GM23338 (cell line): ENCODE data around the gene EXOC3L1. TPM values are rescaled to one million over a fixed set of nuclear protein-coding genes. Genes with fewer than 3 reads are reported as not detected.

ENCODE experiments used
- ATAC-seq: fragments of 200-7000 bp; cut with Tn5 transposase; 3 replicates; pipeline ENCODE4 v1.9.1; 2020
- DNase-seq: peaks from one replicate; pipeline ENCODE4 v3.0.0-alpha.2; 2015; ENCODE audit warnings: low spot score
- H2AFZ ChIP-seq: fragments of 200-600 bp; sonication (generic); 2 replicates; pipeline ENCODE4 v1.8.0; 2016; ENCODE audit warnings: antibody characterized with exemption, mild to moderate bottlenecking, moderate library complexity
- H3F3A ChIP-seq: fragments of 200-600 bp; sonication (generic); replicated peaks from 2 replicates; pipeline ENCODE4 v1.8.0; 2017; ENCODE audit warnings: antibody characterized with exemption, mixed run types, low read depth
- H3K27ac ChIP-seq: fragments of 200-600 bp; sonication (generic); 2 replicates; pipeline ENCODE4 v1.6.1; 2016; ENCODE audit warnings: low read depth
- H3K27me3 ChIP-seq: fragments of 200-600 bp; sonication (generic); 2 replicates; pipeline ENCODE4 v1.8.0; 2016; ENCODE audit warnings: mild to moderate bottlenecking, mixed run types, moderate library complexity; ENCODE audit not compliant: insufficient read depth
- H3K36me3 ChIP-seq: fragments of 200-600 bp; sonication (generic); 2 replicates; pipeline ENCODE4 v1.8.0; 2016; ENCODE audit warnings: mild to moderate bottlenecking; ENCODE audit not compliant: insufficient read depth
- H3K4me1 ChIP-seq: fragments of 200-600 bp; sonication (generic); 2 replicates; pipeline ENCODE4 v1.8.0; 2016; ENCODE audit warnings: mild to moderate bottlenecking, moderate library complexity; ENCODE audit not compliant: insufficient read depth
- H3K4me2 ChIP-seq: fragments of 200-600 bp; sonication (generic); 2 replicates; pipeline ENCODE4 v1.7.1; 2017; ENCODE audit warnings: mixed run types
- H3K4me3 ChIP-seq: fragments of 200-600 bp; sonication (generic); 2 replicates; pipeline ENCODE4 v1.6.1; 2016; ENCODE audit warnings: mixed run types
- H3K79me2 ChIP-seq: fragments of 200-600 bp; sonication (generic); replicated peaks from 2 replicates; pipeline ENCODE4 v1.8.0; 2017; ENCODE audit warnings: mild to moderate bottlenecking; ENCODE audit not compliant: insufficient read depth
- H3K9me2 ChIP-seq: fragments of 200-600 bp; sonication (generic); 2 replicates; pipeline ENCODE4 v1.8.0; 2017; ENCODE audit not compliant: insufficient read depth
- H4K20me1 ChIP-seq: fragments of 200-600 bp; sonication (generic); replicated peaks from 2 replicates; pipeline ENCODE4 v1.8.0; 2017; ENCODE audit warnings: mild to moderate bottlenecking; ENCODE audit not compliant: insufficient read depth
- H3K27ac Mint-ChIP-seq: 2 replicates; pipeline ENCODE4 v1.8.0; 2020; ENCODE audit warnings: inconsistent platforms, mild to moderate bottlenecking, moderate library complexity, mixed read lengths
- H3K27me3 Mint-ChIP-seq: 3 replicates; pipeline ENCODE4 v1.8.0; 2022; ENCODE audit warnings: low read depth, mild to moderate bottlenecking, moderate library complexity, mixed read lengths, inconsistent platforms; ENCODE audit not compliant: insufficient read depth, poor library complexity
- H3K36me3 Mint-ChIP-seq: 3 replicates; pipeline ENCODE4 v1.8.0; 2021; ENCODE audit warnings: low read depth, mild to moderate bottlenecking, inconsistent platforms, moderate library complexity, mixed read lengths
- H3K4me1 Mint-ChIP-seq: 3 replicates; pipeline ENCODE4 v1.8.0; 2020; ENCODE audit warnings: mild to moderate bottlenecking, inconsistent platforms, mixed read lengths
- H3K4me3 Mint-ChIP-seq: 3 replicates; pipeline ENCODE4 v1.8.0; 2021; ENCODE audit warnings: moderate library complexity, mild to moderate bottlenecking, inconsistent platforms, mixed read lengths
- H3K9me3 Mint-ChIP-seq: 3 replicates; pipeline ENCODE4 v1.8.0; 2020; ENCODE audit warnings: moderate library complexity, mild to moderate bottlenecking, inconsistent platforms, mixed read lengths
- CREB1 ChIP-seq: fragments of 250-450 bp; sonication (Bioruptor Pico); IDR thresholded peaks from 2 replicates; pipeline ENCODE4 v1.5.0; 2020; ENCODE audit warnings: low read depth, mild to moderate bottlenecking, moderate library complexity
- EZH2 ChIP-seq: fragments of 200-600 bp; sonication (generic); IDR thresholded peaks from one replicate; pipeline ENCODE4 v1.8.0; 2017; ENCODE audit warnings: antibody characterized with exemption, mild to moderate bottlenecking, low read depth; ENCODE audit not compliant: unreplicated experiment
- EZH2phosphoT487 ChIP-seq: fragments of 200-600 bp; sonication (generic); IDR thresholded peaks from one replicate; pipeline ENCODE4 v1.8.1; 2018; ENCODE audit warnings: antibody characterized with exemption; ENCODE audit not compliant: unreplicated experiment
- JUNB ChIP-seq: IDR thresholded peaks from one replicate; pipeline ENCODE4 v1.6.1; 2016; ENCODE audit warnings: antibody characterized with exemption; ENCODE audit not compliant: unreplicated experiment
- NANOG ChIP-seq: IDR thresholded peaks from 2 replicates; pipeline ENCODE4 v1.6.1; 2016; ENCODE audit warnings: antibody characterized with exemption, borderline replicate concordance
- POLR2AphosphoS5 ChIP-seq: IDR thresholded peaks from 2 replicates; pipeline ENCODE4 v1.6.1; 2016; ENCODE audit warnings: antibody characterized with exemption, low read depth
- STAT1 ChIP-seq: IDR thresholded peaks from one replicate; pipeline ENCODE4 v1.6.1; 2016; ENCODE audit warnings: antibody characterized with exemption; ENCODE audit not compliant: unreplicated experiment
- ZNF114 ChIP-seq: fragments of 250-450 bp; sonication (Bioruptor Pico); IDR thresholded peaks from 2 replicates; pipeline ENCODE4 v1.5.0; 2020; ENCODE audit warnings: mild to moderate bottlenecking, moderate library complexity
- ZNF331 ChIP-seq: fragments of 250-450 bp; sonication (Bioruptor Pico); IDR thresholded peaks from 2 replicates; pipeline ENCODE4 v1.5.0; 2020; ENCODE audit warnings: low read depth, mild to moderate bottlenecking, moderate library complexity
- polyA plus RNA-seq: library from polyadenylated mRNA; unstranded; fragments of >200 nt; fragmentation: Nextera tagmentation; extraction: Ambion mirVana; gene quantifications from 2 replicates; pipeline ENCODE4 v1.2.1, GENCODE V29; 2016
- total RNA-seq: library from RNA; depleted of rRNA; stranded (reverse); fragments of >200 nt; shearing (Covaris generic); gene quantifications from 2 replicates; pipeline ENCODE4 v1.2.3, GENCODE V29; 2014
- TF ChIP-seq, protein P1 (sequence below): fragments of 250-450 bp; sonication (Bioruptor Pico); IDR thresholded peaks from 2 replicates; pipeline ENCODE4 v1.5.0; 2020; ENCODE audit warnings: mild to moderate bottlenecking, moderate library complexity
- TF ChIP-seq, protein P2 (sequence below): IDR thresholded peaks from one replicate; pipeline ENCODE4 v1.6.1; 2018; ENCODE audit warnings: antibody characterized with exemption; ENCODE audit not compliant: unreplicated experiment
- TF ChIP-seq, protein P3 (sequence below), 2 experiments: fragments of 200-600 bp in 1 of 2; sonication (generic) in 1 of 2; conservative IDR thresholded peaks; 2 replicates each; pipeline versions ENCODE4 v1.5.1 to v1.6.1; 2016 to 2017; ENCODE audit warnings: antibody characterized with exemption in 2 of 2, low read depth in 2 of 2, mild to moderate bottlenecking in 2 of 2, moderate library complexity in 1 of 2
- TF ChIP-seq, protein P4 (sequence below): IDR thresholded peaks from 2 replicates; pipeline ENCODE4 v1.6.1; 2016; ENCODE audit warnings: antibody characterized with exemption

EXOC3L1 gene
- total and polyA plus RNA-seq, 2 experiments from 2014 or later, result 1.1 to 2.3 TPM

DNA sequence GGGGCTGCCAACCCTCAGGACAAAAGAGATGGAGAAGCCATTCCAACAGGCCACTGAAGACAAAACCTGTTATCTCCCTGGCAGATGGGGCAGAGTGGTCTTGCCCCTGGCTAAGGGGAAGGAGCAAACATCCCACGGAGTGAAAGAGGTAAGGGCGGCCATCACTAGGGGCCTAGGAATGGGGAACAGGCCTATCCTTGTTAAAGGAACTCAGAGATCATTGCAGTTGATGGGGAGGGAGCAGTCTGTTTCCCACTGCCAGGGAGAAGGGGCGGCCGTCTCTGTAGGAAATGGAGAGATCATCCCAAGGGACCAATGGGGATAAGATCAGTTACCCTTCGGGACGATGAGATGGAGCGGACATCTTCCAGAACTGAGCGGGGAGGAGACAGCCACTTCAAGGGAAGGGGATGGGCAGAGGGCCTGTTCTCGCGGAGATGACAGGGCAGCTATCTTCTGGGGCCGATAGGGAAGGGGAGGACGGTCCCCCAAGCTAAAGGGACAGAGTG lies 36.4 kb upstream of the EXOC3L1 start:
- Histone ChIP-seq H3K4me1 (peaks cover 3% of the 10 kb centered on the region; the same call in 1 of the 2 replicates), H3K36me3 (peaks cover 9% of the 10 kb centered on the region; the same call in 1 of the 2 replicates), H3K79me2 (peaks cover 11% of the 10 kb centered on the region), H3K9me2 (no peaks in the 10 kb centered on the region), H3K27ac (no peak overlapping the region), H2AFZ (peak overlapping the region; percentile 56), H3K27me3 (no peaks in the 10 kb centered on the region), H3K4me3 (peak overlapping the region; percentile 86), H4K20me1 (peaks cover 5% of the 10 kb centered on the region; the same call in 1 of the 2 replicates), H3K4me2 (peak overlapping the region; percentile 75), H3F3A (no peaks in the 10 kb centered on the region)
- TF ChIP-seq JUNB, result no peak
- no peak for TF ChIP-seq ZNF114 (CRISPR knock-in tag)
- TF ChIP-seq CREB1 (CRISPR knock-in tag), result no peak
- no peak for TF ChIP-seq EZH2phosphoT487
- TF ChIP-seq, protein P1, sequence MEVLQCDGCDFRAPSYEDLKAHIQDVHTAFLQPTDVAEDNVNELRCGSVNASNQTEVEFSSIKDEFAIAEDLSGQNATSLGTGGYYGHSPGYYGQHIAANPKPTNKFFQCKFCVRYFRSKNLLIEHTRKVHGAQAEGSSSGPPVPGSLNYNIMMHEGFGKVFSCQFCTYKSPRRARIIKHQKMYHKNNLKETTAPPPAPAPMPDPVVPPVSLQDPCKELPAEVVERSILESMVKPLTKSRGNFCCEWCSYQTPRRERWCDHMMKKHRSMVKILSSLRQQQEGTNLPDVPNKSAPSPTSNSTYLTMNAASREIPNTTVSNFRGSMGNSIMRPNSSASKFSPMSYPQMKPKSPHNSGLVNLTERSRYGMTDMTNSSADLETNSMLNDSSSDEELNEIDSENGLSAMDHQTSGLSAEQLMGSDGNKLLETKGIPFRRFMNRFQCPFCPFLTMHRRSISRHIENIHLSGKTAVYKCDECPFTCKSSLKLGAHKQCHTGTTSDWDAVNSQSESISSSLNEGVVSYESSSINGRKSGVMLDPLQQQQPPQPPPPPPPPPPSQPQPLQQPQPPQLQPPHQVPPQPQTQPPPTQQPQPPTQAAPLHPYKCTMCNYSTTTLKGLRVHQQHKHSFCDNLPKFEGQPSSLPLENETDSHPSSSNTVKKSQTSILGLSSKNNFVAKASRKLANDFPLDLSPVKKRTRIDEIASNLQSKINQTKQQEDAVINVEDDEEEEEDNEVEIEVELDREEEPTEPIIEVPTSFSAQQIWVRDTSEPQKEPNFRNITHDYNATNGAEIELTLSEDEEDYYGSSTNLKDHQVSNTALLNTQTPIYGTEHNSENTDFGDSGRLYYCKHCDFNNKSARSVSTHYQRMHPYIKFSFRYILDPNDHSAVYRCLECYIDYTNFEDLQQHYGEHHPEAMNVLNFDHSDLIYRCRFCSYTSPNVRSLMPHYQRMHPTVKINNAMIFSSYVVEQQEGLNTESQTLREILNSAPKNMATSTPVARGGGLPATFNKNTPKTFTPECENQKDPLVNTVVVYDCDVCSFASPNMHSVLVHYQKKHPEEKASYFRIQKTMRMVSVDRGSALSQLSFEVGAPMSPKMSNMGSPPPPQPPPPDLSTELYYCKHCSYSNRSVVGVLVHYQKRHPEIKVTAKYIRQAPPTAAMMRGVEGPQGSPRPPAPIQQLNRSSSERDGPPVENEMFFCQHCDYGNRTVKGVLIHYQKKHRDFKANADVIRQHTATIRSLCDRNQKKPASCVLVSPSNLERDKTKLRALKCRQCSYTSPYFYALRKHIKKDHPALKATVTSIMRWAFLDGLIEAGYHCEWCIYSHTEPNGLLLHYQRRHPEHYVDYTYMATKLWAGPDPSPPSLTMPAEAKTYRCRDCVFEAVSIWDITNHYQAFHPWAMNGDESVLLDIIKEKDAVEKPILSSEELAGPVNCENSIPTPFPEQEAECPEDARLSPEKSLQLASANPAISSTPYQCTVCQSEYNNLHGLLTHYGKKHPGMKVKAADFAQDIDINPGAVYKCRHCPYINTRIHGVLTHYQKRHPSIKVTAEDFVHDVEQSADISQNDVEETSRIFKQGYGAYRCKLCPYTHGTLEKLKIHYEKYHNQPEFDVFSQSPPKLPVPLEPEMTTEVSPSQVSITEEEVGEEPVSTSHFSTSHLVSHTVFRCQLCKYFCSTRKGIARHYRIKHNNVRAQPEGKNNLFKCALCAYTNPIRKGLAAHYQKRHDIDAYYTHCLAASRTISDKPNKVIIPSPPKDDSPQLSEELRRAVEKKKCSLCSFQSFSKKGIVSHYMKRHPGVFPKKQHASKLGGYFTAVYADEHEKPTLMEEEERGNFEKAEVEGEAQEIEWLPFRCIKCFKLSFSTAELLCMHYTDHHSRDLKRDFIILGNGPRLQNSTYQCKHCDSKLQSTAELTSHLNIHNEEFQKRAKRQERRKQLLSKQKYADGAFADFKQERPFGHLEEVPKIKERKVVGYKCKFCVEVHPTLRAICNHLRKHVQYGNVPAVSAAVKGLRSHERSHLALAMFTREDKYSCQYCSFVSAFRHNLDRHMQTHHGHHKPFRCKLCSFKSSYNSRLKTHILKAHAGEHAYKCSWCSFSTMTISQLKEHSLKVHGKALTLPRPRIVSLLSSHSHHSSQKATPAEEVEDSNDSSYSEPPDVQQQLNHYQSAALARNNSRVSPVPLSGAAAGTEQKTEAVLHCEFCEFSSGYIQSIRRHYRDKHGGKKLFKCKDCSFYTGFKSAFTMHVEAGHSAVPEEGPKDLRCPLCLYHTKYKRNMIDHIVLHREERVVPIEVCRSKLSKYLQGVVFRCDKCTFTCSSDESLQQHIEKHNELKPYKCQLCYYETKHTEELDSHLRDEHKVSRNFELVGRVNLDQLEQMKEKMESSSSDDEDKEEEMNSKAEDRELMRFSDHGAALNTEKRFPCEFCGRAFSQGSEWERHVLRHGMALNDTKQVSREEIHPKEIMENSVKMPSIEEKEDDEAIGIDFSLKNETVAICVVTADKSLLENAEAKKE (CRISPR knock-in tag), result no peak
- TF ChIP-seq, protein P2, sequence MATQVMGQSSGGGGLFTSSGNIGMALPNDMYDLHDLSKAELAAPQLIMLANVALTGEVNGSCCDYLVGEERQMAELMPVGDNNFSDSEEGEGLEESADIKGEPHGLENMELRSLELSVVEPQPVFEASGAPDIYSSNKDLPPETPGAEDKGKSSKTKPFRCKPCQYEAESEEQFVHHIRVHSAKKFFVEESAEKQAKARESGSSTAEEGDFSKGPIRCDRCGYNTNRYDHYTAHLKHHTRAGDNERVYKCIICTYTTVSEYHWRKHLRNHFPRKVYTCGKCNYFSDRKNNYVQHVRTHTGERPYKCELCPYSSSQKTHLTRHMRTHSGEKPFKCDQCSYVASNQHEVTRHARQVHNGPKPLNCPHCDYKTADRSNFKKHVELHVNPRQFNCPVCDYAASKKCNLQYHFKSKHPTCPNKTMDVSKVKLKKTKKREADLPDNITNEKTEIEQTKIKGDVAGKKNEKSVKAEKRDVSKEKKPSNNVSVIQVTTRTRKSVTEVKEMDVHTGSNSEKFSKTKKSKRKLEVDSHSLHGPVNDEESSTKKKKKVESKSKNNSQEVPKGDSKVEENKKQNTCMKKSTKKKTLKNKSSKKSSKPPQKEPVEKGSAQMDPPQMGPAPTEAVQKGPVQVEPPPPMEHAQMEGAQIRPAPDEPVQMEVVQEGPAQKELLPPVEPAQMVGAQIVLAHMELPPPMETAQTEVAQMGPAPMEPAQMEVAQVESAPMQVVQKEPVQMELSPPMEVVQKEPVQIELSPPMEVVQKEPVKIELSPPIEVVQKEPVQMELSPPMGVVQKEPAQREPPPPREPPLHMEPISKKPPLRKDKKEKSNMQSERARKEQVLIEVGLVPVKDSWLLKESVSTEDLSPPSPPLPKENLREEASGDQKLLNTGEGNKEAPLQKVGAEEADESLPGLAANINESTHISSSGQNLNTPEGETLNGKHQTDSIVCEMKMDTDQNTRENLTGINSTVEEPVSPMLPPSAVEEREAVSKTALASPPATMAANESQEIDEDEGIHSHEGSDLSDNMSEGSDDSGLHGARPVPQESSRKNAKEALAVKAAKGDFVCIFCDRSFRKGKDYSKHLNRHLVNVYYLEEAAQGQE, result no peak
- TF ChIP-seq STAT1, result no peak
- no peak for TF ChIP-seq ZNF331
- TF ChIP-seq POLR2AphosphoS5, result no peak
- TF ChIP-seq EZH2, result no peak
- TF ChIP-seq NANOG, result no peak
- TF ChIP-seq, protein P3, sequence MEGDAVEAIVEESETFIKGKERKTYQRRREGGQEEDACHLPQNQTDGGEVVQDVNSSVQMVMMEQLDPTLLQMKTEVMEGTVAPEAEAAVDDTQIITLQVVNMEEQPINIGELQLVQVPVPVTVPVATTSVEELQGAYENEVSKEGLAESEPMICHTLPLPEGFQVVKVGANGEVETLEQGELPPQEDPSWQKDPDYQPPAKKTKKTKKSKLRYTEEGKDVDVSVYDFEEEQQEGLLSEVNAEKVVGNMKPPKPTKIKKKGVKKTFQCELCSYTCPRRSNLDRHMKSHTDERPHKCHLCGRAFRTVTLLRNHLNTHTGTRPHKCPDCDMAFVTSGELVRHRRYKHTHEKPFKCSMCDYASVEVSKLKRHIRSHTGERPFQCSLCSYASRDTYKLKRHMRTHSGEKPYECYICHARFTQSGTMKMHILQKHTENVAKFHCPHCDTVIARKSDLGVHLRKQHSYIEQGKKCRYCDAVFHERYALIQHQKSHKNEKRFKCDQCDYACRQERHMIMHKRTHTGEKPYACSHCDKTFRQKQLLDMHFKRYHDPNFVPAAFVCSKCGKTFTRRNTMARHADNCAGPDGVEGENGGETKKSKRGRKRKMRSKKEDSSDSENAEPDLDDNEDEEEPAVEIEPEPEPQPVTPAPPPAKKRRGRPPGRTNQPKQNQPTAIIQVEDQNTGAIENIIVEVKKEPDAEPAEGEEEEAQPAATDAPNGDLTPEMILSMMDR (conservative IDR thresholded peaks at IDR 0.05; ENCODE audit: low read depth in 2 of 2), result no peak
- TF ChIP-seq, protein P4, sequence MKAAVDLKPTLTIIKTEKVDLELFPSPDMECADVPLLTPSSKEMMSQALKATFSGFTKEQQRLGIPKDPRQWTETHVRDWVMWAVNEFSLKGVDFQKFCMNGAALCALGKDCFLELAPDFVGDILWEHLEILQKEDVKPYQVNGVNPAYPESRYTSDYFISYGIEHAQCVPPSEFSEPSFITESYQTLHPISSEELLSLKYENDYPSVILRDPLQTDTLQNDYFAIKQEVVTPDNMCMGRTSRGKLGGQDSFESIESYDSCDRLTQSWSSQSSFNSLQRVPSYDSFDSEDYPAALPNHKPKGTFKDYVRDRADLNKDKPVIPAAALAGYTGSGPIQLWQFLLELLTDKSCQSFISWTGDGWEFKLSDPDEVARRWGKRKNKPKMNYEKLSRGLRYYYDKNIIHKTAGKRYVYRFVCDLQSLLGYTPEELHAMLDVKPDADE, result no peak
- DNase-seq, result no peak
- Mint-ChIP-seq H3K9me3 (no peaks in the 10 kb centered on the region), H3K4me3 (peak overlapping the region; percentile 97), H3K27ac (peak overlapping the region; percentile 6; the same call in 1 of the 2 replicates), H3K27me3 (peaks cover 20% of the 10 kb centered on the region), H3K4me1 (peaks cover 14% of the 10 kb centered on the region), H3K36me3 (peaks cover 39% of the 10 kb centered on the region)
- ATAC-seq, result peak; percentile 28; the same call in 2 of the 3 replicates
